ENCODE measurements around the gene IDH3B.

- TF ChIP-seq EZH2 (IDR thresholded peaks at IDR 0.05) (no peak), POLR2AphosphoS5 (IDR thresholded peaks at IDR 0.05; ENCODE audit: borderline replicate concordance, low read depth, low read length) (no peak)
These were observed 23.5 kb upstream of the IDH3B start for GRCh38 chr20:2687514-2687913.
